H1 (cell line): Measurements from ENCODE around the gene MRPL36. TPM values are rescaled to one million over a fixed set of nuclear protein-coding genes. Genes with fewer than 3 reads are reported as not detected.

Source experiments
- CTCF ChIA-PET: fragments of 300-600 bp; sonication (Branson Sonifier 250); formaldehyde crosslinking; loops from one replicate; lab custom pipeline; 2021; ENCODE audit not compliant: partially characterized antibody; lab: Charles Lee
- POLR2A ChIA-PET: fragments of 300-600 bp; sonication (Branson Sonifier 250); formaldehyde crosslinking; loops from one replicate; lab custom pipeline; 2021; ENCODE audit warnings: inconsistent platforms; ENCODE audit not compliant: partially characterized antibody; lab: Charles Lee
- DNase-seq, 2 experiments: peaks; one replicate each; pipeline versions ENCODE4 v3.0.0 to v3.0.0-alpha.2; 2010 to 2022; ENCODE audit warnings: low spot score in 2 of 2, low read depth in 1 of 2, mixed read lengths in 1 of 2
- FAIRE-seq: peaks from 2 replicates; lab custom pipeline; 2011; peaks lifted over from hg19 to GRCh38; lab: Jason Lieb, UNC
- H2AFZ ChIP-seq: 2 replicates; pipeline ENCODE4 v1.8.1; 2012; ENCODE audit warnings: low read length, inconsistent platforms
- H2AK5ac ChIP-seq: 2 replicates; pipeline ENCODE4 v1.6.1; 2013; ENCODE audit warnings: low read depth, low read length
- H2BK120ac ChIP-seq: replicated peaks from 2 replicates; pipeline ENCODE3; 2013; ENCODE audit warnings: low read depth, low read length, inconsistent platforms
- H2BK12ac ChIP-seq: 2 replicates; pipeline ENCODE4 v1.6.1; 2013; ENCODE audit warnings: low read depth, low read length
- H2BK15ac ChIP-seq: 2 replicates; pipeline ENCODE4 v1.6.1; 2013; ENCODE audit warnings: low read length
- H2BK20ac ChIP-seq: 2 replicates; pipeline ENCODE4 v1.6.1; 2013; ENCODE audit warnings: low read length
- H2BK5ac ChIP-seq: 2 replicates; pipeline ENCODE4 v1.6.1; 2013; ENCODE audit warnings: low read depth, low read length
- H3K14ac ChIP-seq: 2 replicates; pipeline ENCODE4 v1.6.1; 2013; ENCODE audit warnings: inconsistent platforms; ENCODE audit not compliant: insufficient read length
- H3K18ac ChIP-seq: 2 replicates; pipeline ENCODE4 v1.6.1; 2013; ENCODE audit warnings: low read length; ENCODE audit errors: extremely low read depth
- H3K23ac ChIP-seq: 2 replicates; pipeline ENCODE4 v1.6.1; 2013; ENCODE audit warnings: inconsistent platforms; ENCODE audit not compliant: insufficient read length
- H3K23me2 ChIP-seq: 2 replicates; pipeline ENCODE4 v1.6.1; 2013; ENCODE audit warnings: low read depth, low read length
- H3K27ac ChIP-seq: 2 replicates; pipeline ENCODE4 v1.6.1; 2011; ENCODE audit warnings: low read depth, low read length, inconsistent platforms
- H3K27me3 ChIP-seq, 4 experiments: replicated peaks in 1 of 4; 1 replicate in 1 of 4; 2 replicates in 3 of 4; pipeline versions ENCODE4 v1.6.1 to v1.8.1; 2011 to 2013; ENCODE audit warnings: low read length in 3 of 4, mild to moderate bottlenecking in 3 of 4, inconsistent platforms in 2 of 4, mixed read lengths in 2 of 4, moderate library complexity in 1 of 4; ENCODE audit not compliant: control insufficient read depth in 3 of 4, insufficient read depth in 3 of 4; ENCODE audit errors: extremely low read depth in 1 of 4
- H3K36me3 ChIP-seq, 4 experiments: 2 replicates each; pipeline versions ENCODE4 v1.6.1 to v1.8.1; 2011 to 2013; ENCODE audit warnings: mild to moderate bottlenecking in 4 of 4, low read length in 3 of 4, moderate library complexity in 2 of 4, control low read depth in 1 of 4, inconsistent platforms in 1 of 4; ENCODE audit not compliant: insufficient read depth in 4 of 4, control insufficient read depth in 2 of 4
- H3K4ac ChIP-seq: replicated peaks from 2 replicates; pipeline ENCODE3; 2013; ENCODE audit warnings: low read length, low read depth, mixed read lengths, inconsistent platforms; ENCODE audit not compliant: insufficient read length
- H3K4me1 ChIP-seq, 4 experiments: replicated peaks in 1 of 4; 1 replicate in 1 of 4; 2 replicates in 3 of 4; pipeline versions ENCODE4 v1.6.1 to v1.8.1; 2011 to 2013; ENCODE audit warnings: low read length in 3 of 4, inconsistent platforms in 2 of 4, mixed read lengths in 1 of 4; ENCODE audit not compliant: insufficient read depth in 4 of 4, control insufficient read depth in 3 of 4
- H3K4me2 ChIP-seq, 2 experiments: 2 replicates each; pipeline versions ENCODE4 v1.6.1 to v1.8.1; 2011 to 2013; ENCODE audit warnings: low read depth in 2 of 2, low read length in 2 of 2, control low read depth in 1 of 2, inconsistent platforms in 1 of 2, mild to moderate bottlenecking in 1 of 2; ENCODE audit not compliant: insufficient read depth in 1 of 2
- H3K4me3 ChIP-seq, 4 experiments: fragments of 200-600, 300-600 bp in 1 of 4; sonication (generic), shearing (Covaris generic), sonication (Bioruptor Twin) in 1 of 4; 2 replicates each; pipeline versions ENCODE4 v1.5.1 to v1.8.1; 2011 to 2016; ENCODE audit warnings: low read length in 4 of 4, low read depth in 3 of 4, control low read depth in 2 of 4, inconsistent platforms in 2 of 4, mild to moderate bottlenecking in 2 of 4, mixed read lengths in 1 of 4, moderate library complexity in 1 of 4; ENCODE audit not compliant: insufficient read depth in 2 of 4; ENCODE audit errors: extremely low read depth in 1 of 4
- H3K56ac ChIP-seq: replicated peaks from 2 replicates; pipeline ENCODE3; 2013; ENCODE audit warnings: low read depth, mild to moderate bottlenecking, mixed read lengths, low read length, inconsistent platforms; ENCODE audit not compliant: insufficient read length
- H3K79me1 ChIP-seq: 2 replicates; pipeline ENCODE4 v1.6.1; 2013; ENCODE audit warnings: low read depth, low read length, control low read depth
- H3K79me2 ChIP-seq, 2 experiments: 2 replicates each; pipeline versions ENCODE4 v1.6.1 to v1.8.1; 2012 to 2013; ENCODE audit warnings: low read length in 2 of 2, mild to moderate bottlenecking in 2 of 2, inconsistent platforms in 1 of 2; ENCODE audit not compliant: insufficient read depth in 2 of 2, control insufficient read depth in 1 of 2
- H3K9ac ChIP-seq, 4 experiments: replicated peaks in 1 of 4; 1 replicate in 1 of 4; 2 replicates in 3 of 4; pipeline versions ENCODE4 v1.6.1 to v1.8.1; 2011 to 2013; ENCODE audit warnings: low read depth in 3 of 4, low read length in 3 of 4, control low read depth in 2 of 4, mild to moderate bottlenecking in 2 of 4, moderate library complexity in 2 of 4, inconsistent platforms in 1 of 4; ENCODE audit errors: extremely low read depth in 1 of 4
- H3K9me3 ChIP-seq, 2 experiments: 2 replicates each; pipeline versions ENCODE4 v1.6.1 to v1.8.1; 2012 to 2013; ENCODE audit warnings: mild to moderate bottlenecking in 2 of 2, moderate library complexity in 2 of 2, control low read depth in 1 of 2, inconsistent platforms in 1 of 2, low read depth in 1 of 2, low read length in 1 of 2, mixed read lengths in 1 of 2; ENCODE audit not compliant: insufficient read depth in 2 of 2
- H4K20me1 ChIP-seq, 2 experiments: replicated peaks in 1 of 2; 2 replicates each; pipeline versions ENCODE3 to v1.8.1; 2011 to 2013; ENCODE audit warnings: inconsistent platforms in 2 of 2, low read length in 2 of 2, mild to moderate bottlenecking in 1 of 2; ENCODE audit not compliant: insufficient read depth in 2 of 2, control insufficient read depth in 1 of 2
- H4K5ac ChIP-seq: 2 replicates; pipeline ENCODE4 v1.6.1; 2013; ENCODE audit warnings: low read length, low read depth, mixed read lengths, inconsistent platforms; ENCODE audit not compliant: insufficient read length
- H4K8ac ChIP-seq: 2 replicates; pipeline ENCODE4 v1.8.0; 2013; ENCODE audit warnings: mild to moderate bottlenecking, moderate library complexity, low read length, inconsistent platforms; ENCODE audit not compliant: insufficient read depth; ENCODE audit errors: extremely low read depth
- H4K91ac ChIP-seq: replicated peaks from 2 replicates; pipeline ENCODE3; 2013; ENCODE audit warnings: low read length, mixed read lengths, inconsistent platforms; ENCODE audit not compliant: insufficient read length
- CBX5 ChIP-seq: fragments of 300-800, 300-1000 bp; sonication (generic); IDR thresholded peaks from 2 replicates; pipeline ENCODE4 v1.7.1; 2016; ENCODE audit warnings: antibody characterized with exemption, low read length, low read depth
- CHD1 ChIP-seq: IDR thresholded peaks from 2 replicates; pipeline ENCODE4 v1.6.1; 2012; ENCODE audit warnings: low read depth, low read length, improper control_type of control experiment
- CTCF ChIP-seq, 3 experiments: IDR thresholded peaks; 1 replicate in 2 of 3; 2 replicates in 1 of 3; pipeline versions ENCODE4 v1.5.1 to v1.6.1; 2011; ENCODE audit warnings: low read length in 3 of 3, mild to moderate bottlenecking in 3 of 3, inconsistent platforms in 2 of 3, low read depth in 1 of 3, moderate library complexity in 1 of 3; ENCODE audit not compliant: insufficient read depth in 1 of 3; ENCODE audit errors: control extremely low read depth in 1 of 3
- EP300 ChIP-seq, 2 experiments: IDR thresholded peaks; 1 replicate in 1 of 2; 2 replicates in 1 of 2; pipeline ENCODE4 v1.6.1; 2011 to 2012; ENCODE audit warnings: low read depth in 2 of 2, low read length in 2 of 2, mild to moderate bottlenecking in 2 of 2, borderline replicate concordance in 1 of 2, inconsistent platforms in 1 of 2, moderate library complexity in 1 of 2
- MAFK ChIP-seq: IDR thresholded peaks from 2 replicates; pipeline ENCODE4 v1.6.1; 2012; ENCODE audit warnings: low read depth, mild to moderate bottlenecking, improper control_type of control experiment, low read length
- NANOG ChIP-seq: IDR thresholded peaks from 2 replicates; pipeline ENCODE4 v1.6.1; 2011; ENCODE audit warnings: low read length, low read depth, mild to moderate bottlenecking, inconsistent platforms; ENCODE audit not compliant: insufficient read depth, poor library complexity, severe bottlenecking
- POLR2A ChIP-seq, 2 experiments: IDR thresholded peaks; 1 replicate in 1 of 2; 2 replicates in 1 of 2; pipeline ENCODE4 v1.6.1; 2011; ENCODE audit warnings: low read depth in 2 of 2, low read length in 2 of 2, mild to moderate bottlenecking in 2 of 2; ENCODE audit errors: control extremely low read depth in 1 of 2
- POLR2AphosphoS5 ChIP-seq: IDR thresholded peaks from 2 replicates; pipeline ENCODE4 v1.6.1; 2011; ENCODE audit warnings: low read depth, low read length
- USF2 ChIP-seq: IDR thresholded peaks from 2 replicates; pipeline ENCODE4 v1.6.1; 2011; ENCODE audit warnings: low read length, improper control_type of control experiment
- WGBS, 2 experiments: shearing (Covaris generic) in 1 of 2; methylation state at CpG; one replicate each; pipeline versions ENCODE4 v1.1.6 to v1.1.7; 2013 to 2015; ENCODE audit warnings: low lambda C conversion rate in 2 of 2, mixed read lengths in 2 of 2, inconsistent platforms in 1 of 2, low coverage in 1 of 2, missing lambda C conversion rate in 1 of 2; ENCODE audit not compliant: insufficient replicate concordance in 2 of 2, insufficient coverage in 1 of 2, insufficient read length in 1 of 2; ENCODE audit errors: extremely low coverage in 1 of 2, missing lambda C conversion rate in 1 of 2; 5-methylcytosine and 5-hydroxymethylcytosine counted together
- polyA plus RNA-seq, 7 experiments: library from polyadenylated mRNA; depleted of rRNA in 3 of 7; stranded (reverse) in 5 of 7; unstranded in 2 of 7; fragments of >200 nt in 5 of 7; fragments of 200-250 nt in 2 of 7; gene quantifications; 1 replicate in 5 of 7; 2 replicates in 1 of 7; 4 replicates in 1 of 7; pipeline versions ENCODE4 v1.2.1 to v1.2.3, GENCODE V29; 2011 to 2013; ENCODE audit warnings: missing spikeins in 2 of 7, mixed read lengths in 2 of 7
- total RNA-seq: library from RNA; stranded (reverse); fragmentation: NEBNext Ultra II Directional; extraction: Animal tissue kit (Norgen Biotek cat#: 25700); gene quantifications from 2 replicates; pipeline ENCODE4 v1.2.1, GENCODE V29; 2021

The MRPL36 gene
- total and polyA plus RNA-seq, 2 of the 8 experiments (the other 6 are each of a cell fraction or from before 2014, with no cell fraction given) = 56.3 to 81.5 TPM

- no peak overlapping the region for H3K23ac ChIP-seq
- DNase-seq (peak in 1 of 2 experiments; percentile 34), FAIRE-seq (no peak)
- H4K5ac ChIP-seq = no peak overlapping the region
- no peaks in the 10 kb centered on the region for H3K23me2 ChIP-seq
- no peaks in the 10 kb centered on the region for H3K79me2 ChIP-seq
- H3K27me3 ChIP-seq = no peaks in the 10 kb centered on the region
- H3K4me3 ChIP-seq = no peak overlapping the region
- no peak overlapping the region for H3K14ac ChIP-seq
- no peak overlapping the region for H2AFZ ChIP-seq
- no peak overlapping the region for H4K8ac ChIP-seq
- H3K4me2 ChIP-seq = no peak overlapping the region
- H3K9ac ChIP-seq = no peak overlapping the region
- H3K27ac ChIP-seq = no peak overlapping the region
- no peak overlapping the region for H2BK12ac ChIP-seq
- peaks cover 0 to 3% of the 10 kb centered on the region in 2 experiments; a peak in 1 of 4 replicates for H3K9me3 ChIP-seq
- H2BK15ac ChIP-seq = no peak overlapping the region
- H2AK5ac ChIP-seq = no peak overlapping the region
- no peaks in the 10 kb centered on the region for H3K79me1 ChIP-seq
- H2BK5ac ChIP-seq = no peak overlapping the region
- WGBS, 2 experiments = 92% methylated on average over 11 of the region's 14 CpGs; no CpG with 5 or more reads in 1 of the 2 experiments
- no peak overlapping the region for H3K56ac ChIP-seq
- H2BK120ac ChIP-seq = no peak overlapping the region
- no peaks in the 10 kb centered on the region for H4K20me1 ChIP-seq
- H3K18ac ChIP-seq = no peak overlapping the region
- POLR2A ChIA-PET = no interaction called here
- CTCF ChIA-PET = interaction anchor here (1.0 to 10.6 kb wide), 4 partner anchors 7 to 17 kb away, joined by 3 to 74 read pairs (median 16); no protein-coding TSS in a partner anchor
- H4K91ac ChIP-seq = no peak overlapping the region
- peaks cover 0 to 6% (median 3%) of the 10 kb centered on the region in 4 experiments; a peak in 2 of 7 replicates for H3K4me1 ChIP-seq
- H3K36me3 ChIP-seq = no peaks in the 10 kb centered on the region
- no peak overlapping the region for H3K4ac ChIP-seq
- H2BK20ac ChIP-seq = no peak overlapping the region
- TF ChIP-seq POLR2AphosphoS5 (no peak), MAFK (no peak), NANOG (no peak), CBX5 (no peak), USF2 (no peak), CHD1 (no peak), EP300 (IDR thresholded peaks at IDR 0.05; ENCODE audit: borderline replicate concordance in 1 of 2, low read depth in 2 of 2, low read length in 2 of 2) (no peak), CTCF (IDR thresholded peaks at IDR 0.05; ENCODE audit: control extremely low read depth in 1 of 3, insufficient read depth in 1 of 3, low read depth in 1 of 3, low read length in 3 of 3) (no peak), POLR2A (IDR thresholded peaks at IDR 0.05; ENCODE audit: control extremely low read depth in 1 of 2, low read depth in 2 of 2, low read length in 2 of 2) (no peak)
These were observed 45.0 kb downstream of the MRPL36 start for GRCh38 chr5:1754531-1755220.
